Endodermal cell (in vitro differentiated cells): ENCODE measurements around the gene PEX7. TPM values are rescaled to one million over a fixed set of nuclear protein-coding genes. Genes with fewer than 3 reads are reported as not detected.
"Not testable (repeated sequence)": the region's sequence is repeated elsewhere in the genome, so short reads cannot be mapped to it uniquely, and the experiment has no call there.

ENCODE experiments used
- DNase-seq: peaks from one replicate; pipeline ENCODE4 v3.0.0-alpha.2; 2017
- H3K27ac ChIP-seq: 2 replicates; pipeline ENCODE4 v1.5.1; 2013; ENCODE audit warnings: mild to moderate bottlenecking, low read depth, low read length, moderate library complexity
- H3K27me3 ChIP-seq: 2 replicates; pipeline ENCODE4 v1.6.1; 2013; ENCODE audit warnings: mild to moderate bottlenecking, low read length, moderate library complexity; ENCODE audit not compliant: insufficient read depth, control insufficient read depth, poor library complexity, severe bottlenecking
- H3K36me3 ChIP-seq: 2 replicates; pipeline ENCODE4 v1.7.0; 2013; ENCODE audit warnings: mild to moderate bottlenecking, low read length, moderate library complexity; ENCODE audit not compliant: control insufficient read depth, insufficient read depth
- H3K4me1 ChIP-seq: one replicate; pipeline ENCODE4 v1.7.0; 2013; ENCODE audit warnings: low read length; ENCODE audit not compliant: control insufficient read depth, insufficient read depth
- H3K4me3 ChIP-seq: 2 replicates; pipeline ENCODE4 v1.5.1; 2013; ENCODE audit warnings: mild to moderate bottlenecking, low read length, moderate library complexity
- H3K9ac ChIP-seq: 2 replicates; pipeline ENCODE4 v1.6.1; 2013; ENCODE audit warnings: mild to moderate bottlenecking, low read length, moderate library complexity; ENCODE audit not compliant: poor library complexity, severe bottlenecking; ENCODE audit errors: extremely low read depth
- H3K9me3 ChIP-seq: 2 replicates; pipeline ENCODE4 v1.6.1; 2013; ENCODE audit warnings: mild to moderate bottlenecking, low read length, moderate library complexity; ENCODE audit not compliant: control insufficient read depth
- H3K27ac Mint-ChIP-seq: 2 replicates; pipeline ENCODE4 v1.8.0; 2020; ENCODE audit warnings: mixed read lengths
- H3K27me3 Mint-ChIP-seq: 2 replicates; pipeline ENCODE4 v1.8.0; 2021; ENCODE audit warnings: mild to moderate bottlenecking, mixed read lengths; ENCODE audit not compliant: insufficient read depth
- H3K36me3 Mint-ChIP-seq: 2 replicates; pipeline ENCODE4 v1.8.0; 2020; ENCODE audit warnings: low read depth, mixed read lengths
- H3K4me1 Mint-ChIP-seq: 2 replicates; pipeline ENCODE4 v1.8.0; 2020; ENCODE audit warnings: mixed read lengths
- H3K4me3 Mint-ChIP-seq: 2 replicates; pipeline ENCODE4 v1.8.0; 2020; ENCODE audit warnings: mild to moderate bottlenecking, moderate library complexity, mixed read lengths
- H3K9me3 Mint-ChIP-seq: 2 replicates; pipeline ENCODE4 v1.8.0; 2020; ENCODE audit warnings: mild to moderate bottlenecking, mixed read lengths
- CTCF ChIP-seq: fragments of 200-600 bp; sonication (generic); conservative IDR thresholded peaks from 2 replicates; pipeline ENCODE4 v1.5.0; 2021; ENCODE audit warnings: antibody characterized with exemption, mild to moderate bottlenecking
- WGBS, 2 experiments: methylation state at CpG; one replicate each; pipeline versions ENCODE4 v1.1.5 to v1.1.7; 2013; ENCODE audit warnings: missing lambda C conversion rate in 2 of 2, mixed read lengths in 1 of 2; ENCODE audit not compliant: insufficient coverage in 1 of 2, insufficient read length in 1 of 2; 5-methylcytosine and 5-hydroxymethylcytosine counted together
- total RNA-seq, 2 donors: library from RNA; stranded (reverse); fragmentation: NEBNext Ultra II Directional in 1 of 2; extraction: Animal tissue kit (Norgen Biotek cat#: 25700) in 1 of 2; gene quantifications; 2 replicates in 1 of 2; 3 replicates in 1 of 2; pipeline ENCODE4 v1.2.1, GENCODE V29; 2021

The PEX7 gene
- total RNA-seq, 2 donors from 2014 or later = 11.2 to 11.6 TPM

- Mint-ChIP-seq H3K4me3 (no peak overlapping the region), H3K27ac (no peak overlapping the region), H3K27me3 (no peaks in the 10 kb centered on the region), H3K36me3 (peaks cover 45% of the 10 kb centered on the region), H3K9me3 (peaks cover 16% of the 10 kb centered on the region), H3K4me1 (no peaks in the 10 kb centered on the region)
- peak; percentile 95 for TF ChIP-seq CTCF
- peaks cover 8% of the 10 kb centered on the region for H3K36me3 ChIP-seq
- no peaks in the 10 kb centered on the region for H3K27me3 ChIP-seq
- no peak overlapping the region for H3K9ac ChIP-seq
- no peak overlapping the region for H3K4me3 ChIP-seq
- H3K27ac ChIP-seq = no peak overlapping the region
- no peaks in the 10 kb centered on the region for H3K4me1 ChIP-seq
- DNase-seq = peak; percentile 72
- no peaks in the 10 kb centered on the region for H3K9me3 ChIP-seq
- WGBS, 2 experiments = 40% methylated on average over 3 of the region's 3 CpGs; no CpG with 5 or more reads in 1 of the 2 experiments
Measured at GRCh38 chr6:136846046-136846445, 23.7 kb downstream of the PEX7 start.

GRCh38 chr6:136846477-136846876, 24.1 kb downstream of the PEX7 start:
- H3K27ac ChIP-seq, H3K4me3 ChIP-seq, H3K4me1 Mint-ChIP-seq, H3K4me3 Mint-ChIP-seq, H3K9ac ChIP-seq, H3K4me1 ChIP-seq, H3K36me3 ChIP-seq, H3K9me3 ChIP-seq, H3K27me3 ChIP-seq, DNase-seq, H3K27ac Mint-ChIP-seq, H3K27me3 Mint-ChIP-seq: not testable (repeated sequence)
- Mint-ChIP-seq H3K36me3 (peaks cover 42% of the 10 kb centered on the region), H3K9me3 (peaks cover 16% of the 10 kb centered on the region)
- 90% methylated on average over 4 of the region's 4 CpGs; no CpG with 5 or more reads in 1 of the 2 experiments for WGBS, 2 experiments

- H3K27ac ChIP-seq, H3K9me3 ChIP-seq, H3K36me3 ChIP-seq, H3K4me3 ChIP-seq, H3K9ac ChIP-seq, H3K27me3 Mint-ChIP-seq, H3K27ac Mint-ChIP-seq, H3K4me1 ChIP-seq, H3K4me1 Mint-ChIP-seq, DNase-seq, H3K27me3 ChIP-seq, H3K4me3 Mint-ChIP-seq: not testable (repeated sequence)
- 96 to 100% methylated on average over 1 to 3 of the region's 4 CpGs for WGBS, 2 experiments
- Mint-ChIP-seq H3K36me3 (peaks cover 48% of the 10 kb centered on the region), H3K9me3 (peaks cover 20% of the 10 kb centered on the region)
Measured at GRCh38 chr6:136849979-136850563, 27.7 kb downstream of the PEX7 start.

GRCh38 chr6:136859430-136859829, 37.0 kb downstream of the PEX7 start:
- Mint-ChIP-seq H3K4me1 (no peaks in the 10 kb centered on the region), H3K4me3 (no peak overlapping the region), H3K36me3 (peaks cover 3% of the 10 kb centered on the region), H3K27ac (no peak overlapping the region), H3K9me3 (no peaks in the 10 kb centered on the region), H3K27me3 (no peaks in the 10 kb centered on the region)
- Histone ChIP-seq H3K9ac (no peak overlapping the region), H3K4me3 (no peak overlapping the region), H3K4me1 (no peaks in the 10 kb centered on the region), H3K36me3 (no peaks in the 10 kb centered on the region), H3K27me3 (no peaks in the 10 kb centered on the region), H3K27ac (no peak overlapping the region), H3K9me3 (no peaks in the 10 kb centered on the region)
- no peak for TF ChIP-seq CTCF
- 94 to 100% methylated on average over 4 to 5 of the region's 5 CpGs for WGBS, 2 experiments
- DNase-seq = no peak
